SIG-M5 (cell line): ENCODE data around the gene MRPL11.
A peak's percentile ranks its signal among the peaks of the same experiment; 100 is the strongest.
"Not testable (repeated sequence)": the region's sequence is repeated elsewhere in the genome, so short reads cannot be mapped to it uniquely, and the experiment has no call there.

ENCODE experiments used
- DNase-seq: peaks from one replicate; lab custom pipeline; 2025; lab: John Stamatoyannopoulos, UW

Gene MRPL11

DNA sequence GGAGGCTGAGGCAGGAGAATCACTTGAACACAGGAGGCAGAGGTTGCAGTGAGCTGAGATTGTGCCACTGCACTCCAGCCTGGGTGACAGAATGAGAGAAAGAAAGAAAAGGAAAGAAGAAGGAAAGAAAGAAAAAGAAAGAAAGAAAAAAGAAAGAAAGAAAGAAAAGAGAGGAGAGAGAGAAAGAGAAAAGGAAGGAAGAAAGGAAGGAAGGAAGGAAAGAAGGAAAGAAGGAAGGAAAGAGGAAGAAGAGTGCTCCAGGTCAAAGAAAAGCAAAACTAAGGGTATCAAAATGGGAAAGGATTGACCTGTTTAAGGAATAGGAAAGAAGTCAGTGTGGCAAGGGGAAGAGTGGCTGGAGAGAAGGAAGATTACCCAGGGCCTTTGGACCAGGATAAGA is 7.4 kb downstream of the MRPL11 start:
- not testable (repeated sequence) for DNase-seq

DNA sequence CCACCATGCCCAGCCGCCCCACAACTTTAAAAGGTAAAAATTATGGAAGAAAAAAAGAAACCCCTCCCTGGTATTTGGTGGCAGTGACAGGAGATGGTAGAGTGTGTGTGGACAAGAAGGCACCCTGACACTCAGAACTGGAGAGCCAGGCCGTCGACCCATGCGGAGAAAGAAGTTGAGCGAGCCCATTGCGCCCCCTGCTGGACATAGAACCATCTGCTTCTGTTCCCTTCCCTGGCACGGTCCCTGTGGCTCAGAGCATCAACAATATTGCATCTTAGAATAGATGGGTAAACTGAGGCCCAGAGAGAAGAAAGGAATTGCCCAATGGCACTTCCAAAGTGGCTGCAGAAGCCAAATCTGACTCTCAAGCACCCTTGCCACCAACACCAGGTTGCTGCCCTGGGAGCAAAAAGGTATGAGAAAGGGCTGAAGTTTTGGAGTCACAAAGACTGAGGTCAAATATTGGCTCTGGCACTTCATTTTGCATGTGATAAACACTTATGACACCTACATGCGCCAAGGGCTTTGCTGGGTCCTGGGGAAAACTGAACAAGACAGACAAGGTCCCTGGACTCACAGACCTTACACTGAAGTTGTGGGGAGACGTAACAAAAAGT is 8.6 kb downstream of the MRPL11 start:
- DNase-seq: no peak

DNA sequence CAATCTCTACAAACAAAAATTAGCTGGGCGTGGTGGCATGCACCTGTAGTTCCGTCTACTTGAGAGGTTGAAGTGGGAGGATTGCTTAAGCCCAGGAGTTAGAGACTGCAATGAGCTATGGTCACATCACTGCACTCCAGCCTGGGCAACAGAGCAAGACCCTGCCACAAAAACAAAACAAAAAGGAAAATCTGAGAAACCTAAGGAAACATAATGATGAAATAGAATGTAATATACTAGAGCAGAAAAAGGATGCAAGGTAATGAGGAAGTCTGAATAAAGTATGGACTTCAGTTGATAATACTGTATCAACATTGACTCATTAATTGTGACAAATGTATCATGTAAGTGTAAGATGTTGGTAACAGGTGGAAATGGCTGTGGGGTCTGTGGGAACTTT is 9.7 kb downstream of the MRPL11 start:
- DNase-seq: no peak

DNA sequence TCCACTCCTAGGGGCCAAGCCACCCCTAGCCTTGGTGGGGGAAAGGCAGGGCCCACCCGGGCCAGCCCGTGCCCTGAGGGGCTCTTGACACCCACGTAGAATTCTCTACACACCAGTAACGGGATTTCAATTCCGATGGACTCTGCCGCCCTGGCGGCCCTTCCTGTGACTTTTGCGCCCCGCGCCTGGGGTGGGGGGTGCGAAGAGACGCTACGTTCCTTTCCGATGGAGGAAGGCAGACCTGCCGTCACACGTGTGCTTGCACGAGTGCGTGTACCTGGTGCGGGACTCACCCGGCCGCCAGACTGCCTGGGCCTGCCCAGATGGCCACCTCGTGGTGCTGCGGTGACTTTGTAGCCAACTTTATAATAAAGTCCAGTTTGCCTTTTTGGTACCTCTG is 12.3 kb downstream of the MRPL11 start:
- DNase-seq: no peak

DNA sequence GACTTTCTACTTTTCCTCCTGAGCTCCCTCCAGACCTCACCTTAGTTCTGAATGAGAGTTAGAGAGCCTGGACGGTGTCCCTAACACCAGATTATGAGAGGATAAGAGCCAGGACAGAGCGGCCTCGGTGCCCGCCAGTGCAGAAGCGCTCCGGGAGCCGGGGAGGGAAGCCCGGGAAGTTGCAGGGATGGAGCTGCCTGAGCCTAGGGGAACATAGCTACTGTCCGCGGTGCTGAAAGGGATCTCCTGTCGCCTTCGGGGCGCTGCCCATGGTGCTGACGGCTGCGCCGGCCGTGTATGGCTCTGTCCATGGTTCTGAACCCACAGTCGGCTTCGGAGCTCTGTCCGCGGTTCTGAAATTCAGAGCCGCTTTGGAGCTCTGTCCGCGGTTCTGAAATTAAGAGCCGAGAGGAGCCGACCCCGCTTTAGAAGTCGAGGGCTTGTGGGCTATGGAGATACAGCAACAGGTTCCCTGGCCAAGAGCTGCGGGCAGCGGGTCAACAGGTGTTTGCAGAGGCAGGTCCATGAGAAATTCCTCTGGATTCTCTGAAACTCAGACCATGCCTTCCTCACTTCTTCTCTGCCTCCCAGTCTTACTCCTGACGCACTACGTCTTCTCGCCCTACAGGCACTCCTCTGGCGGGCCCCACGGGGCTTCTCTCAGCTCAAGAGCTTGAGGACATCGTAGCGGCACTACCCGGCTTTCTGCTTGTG is 17.0 kb downstream of the MRPL11 start:
- no peak for DNase-seq

DNA sequence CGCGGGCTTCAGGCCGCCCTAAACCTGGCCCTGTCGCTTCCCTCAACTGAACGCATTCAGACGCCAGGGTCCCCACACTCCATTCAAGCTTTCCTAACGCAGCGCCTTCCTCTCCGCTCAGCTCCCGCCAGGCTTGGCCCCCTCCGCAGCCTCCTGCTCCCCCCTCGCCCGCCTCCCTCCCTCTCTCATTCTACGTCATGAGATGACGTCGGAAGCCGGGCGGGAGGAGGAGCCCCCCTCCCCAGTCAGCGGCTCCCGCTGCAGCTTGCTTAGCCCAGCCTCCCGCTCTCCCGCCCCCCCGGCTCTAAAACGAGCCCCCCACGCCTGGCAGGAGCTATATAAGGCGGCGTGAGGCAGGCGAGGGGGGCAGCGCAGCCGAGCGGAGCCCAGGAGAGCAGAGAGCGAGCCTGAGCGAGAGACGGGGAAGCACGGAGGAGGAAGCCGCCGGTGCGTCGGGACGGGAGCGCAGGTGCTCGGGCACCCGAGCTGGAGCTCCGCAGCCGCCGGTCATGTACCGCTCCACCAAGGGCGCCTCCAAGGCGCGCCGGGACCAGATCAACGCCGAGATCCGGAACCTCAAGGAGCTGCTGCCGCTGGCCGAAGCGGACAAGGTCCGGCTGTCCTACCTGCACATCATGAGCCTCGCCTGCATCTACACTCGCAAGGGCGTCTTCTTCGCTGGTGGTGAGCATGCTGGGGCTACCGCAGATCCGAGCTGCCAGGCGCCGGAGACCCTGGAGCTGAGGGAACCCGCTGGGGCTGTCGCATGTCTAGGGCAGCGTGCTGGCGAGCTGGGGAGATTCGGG is 17.8 kb downstream of the MRPL11 start, which contains the start of gene NPAS4:
Gene NPAS4, plus strand, starts transcription at position 365 of the 806 bp plus-strand sequence. Its CDS starts 145 bp downstream, at position 510.
- no peak for DNase-seq

DNA sequence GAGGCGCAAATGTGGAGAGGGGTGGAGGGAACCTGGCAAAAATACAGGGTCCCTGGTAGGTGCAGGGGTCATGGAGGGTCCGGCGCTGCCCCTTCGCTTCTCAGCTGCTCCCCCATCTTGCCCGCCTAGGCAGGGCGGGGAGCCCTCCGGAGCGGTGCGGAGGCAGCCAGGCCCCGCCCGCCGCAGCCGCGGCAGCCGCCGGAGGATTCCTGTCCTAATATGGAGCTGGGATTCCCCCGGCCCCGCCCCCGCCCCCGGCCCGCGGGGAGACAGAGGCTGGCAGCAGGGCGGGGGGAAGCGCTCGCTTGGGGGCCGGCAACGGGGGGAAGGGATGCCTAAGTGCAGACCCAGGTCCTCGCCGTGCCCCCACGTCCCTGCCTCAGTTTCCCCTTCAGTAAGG is 18.8 kb downstream of the MRPL11 start:
- no peak for DNase-seq

DNA sequence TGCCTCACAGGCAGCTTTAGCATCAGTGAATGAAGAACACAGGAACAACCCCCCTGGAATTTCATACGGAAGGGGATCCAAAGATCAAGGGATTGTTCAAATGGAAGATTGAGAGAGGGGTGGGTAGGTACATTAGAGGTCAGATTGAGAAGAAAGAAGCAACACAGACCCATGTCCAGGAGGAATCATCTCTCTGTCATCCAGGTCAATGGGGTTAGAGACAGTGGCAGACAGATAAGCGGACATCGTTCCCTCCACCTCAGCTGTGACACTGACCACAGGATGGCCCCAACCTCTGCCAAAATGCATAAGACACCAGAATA is 19.7 kb downstream of the MRPL11 start:
- DNase-seq: no peak

DNA sequence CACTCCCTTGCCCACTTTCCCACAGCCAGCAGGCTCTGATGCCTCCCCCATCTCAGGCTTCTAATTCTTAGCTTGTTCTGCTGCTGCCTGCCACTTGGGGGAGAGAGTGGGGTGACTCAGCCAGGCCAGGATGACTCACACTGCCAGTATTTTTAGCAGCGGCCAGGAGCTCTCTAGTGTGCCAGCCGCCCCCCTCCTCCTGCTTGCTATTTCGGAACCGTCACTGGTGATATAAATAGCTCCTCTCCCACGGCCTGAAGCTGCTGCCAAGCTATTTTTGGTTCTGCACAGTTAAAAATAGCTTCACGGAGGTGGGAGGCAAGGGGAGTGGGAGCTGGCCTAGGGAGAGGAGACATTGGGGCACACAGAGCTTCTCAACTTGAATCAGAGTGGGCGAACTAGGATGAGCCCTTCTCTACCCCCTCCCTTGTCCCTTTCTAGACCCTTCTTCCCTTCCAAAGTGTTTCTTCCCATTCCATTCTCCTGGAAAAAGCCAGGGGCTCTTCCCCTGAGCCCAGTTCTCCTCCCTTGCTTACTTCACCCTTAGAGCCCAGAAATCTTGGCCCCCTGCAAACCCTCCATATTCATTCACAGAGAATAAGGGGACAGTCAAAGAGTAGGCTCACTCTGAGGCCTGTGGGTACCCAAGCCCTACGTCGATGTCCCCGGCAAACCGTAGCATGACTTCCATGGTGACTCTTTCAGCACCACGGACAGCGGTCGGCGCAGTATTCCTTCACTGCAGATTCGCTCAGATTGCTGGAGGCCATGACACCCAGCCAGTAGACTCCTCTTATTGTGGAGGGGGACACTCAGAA is 20.3 kb downstream of the MRPL11 start:
- DNase-seq: peak; percentile 63

DNA sequence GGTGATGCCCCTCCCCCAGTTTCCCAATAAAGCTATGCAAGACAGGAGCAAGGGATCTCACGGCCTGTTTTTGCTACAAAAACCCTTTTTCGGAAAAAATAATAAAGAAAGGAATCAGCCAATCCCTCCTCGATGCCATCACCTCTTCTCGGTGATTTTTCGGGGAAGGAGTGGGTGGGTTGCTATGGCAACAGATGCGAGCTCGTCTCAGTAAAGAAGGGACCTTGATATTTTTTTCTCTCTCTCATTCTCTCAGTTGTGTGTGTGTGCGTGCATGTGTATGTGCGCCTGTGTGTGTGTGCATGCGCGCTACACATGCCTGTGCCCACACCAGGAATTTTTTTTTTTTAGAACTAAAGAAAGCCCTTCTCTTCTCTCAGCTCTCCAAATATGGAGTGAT is 21.6 kb downstream of the MRPL11 start:
- DNase-seq: no peak

DNA sequence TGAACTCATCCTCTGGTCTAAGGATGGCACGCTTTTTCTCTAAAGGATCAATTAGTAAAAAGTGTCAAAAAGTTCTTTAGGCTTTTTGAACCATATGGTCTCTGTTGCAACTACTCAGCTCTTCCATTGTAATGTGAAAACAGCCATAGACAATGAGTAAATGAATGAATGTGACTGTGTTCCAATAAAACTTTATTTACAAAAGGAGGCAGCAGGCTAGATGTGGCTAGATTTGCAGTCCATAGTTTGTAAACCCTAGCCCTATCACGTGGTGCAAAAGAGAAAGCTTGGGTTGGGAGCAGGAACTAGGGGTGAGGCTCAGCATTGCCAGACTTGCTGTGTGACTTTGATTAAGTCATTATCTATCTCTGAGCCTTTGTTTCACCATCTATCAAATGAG is 23.2 kb downstream of the MRPL11 start:
- no peak for DNase-seq

DNA sequence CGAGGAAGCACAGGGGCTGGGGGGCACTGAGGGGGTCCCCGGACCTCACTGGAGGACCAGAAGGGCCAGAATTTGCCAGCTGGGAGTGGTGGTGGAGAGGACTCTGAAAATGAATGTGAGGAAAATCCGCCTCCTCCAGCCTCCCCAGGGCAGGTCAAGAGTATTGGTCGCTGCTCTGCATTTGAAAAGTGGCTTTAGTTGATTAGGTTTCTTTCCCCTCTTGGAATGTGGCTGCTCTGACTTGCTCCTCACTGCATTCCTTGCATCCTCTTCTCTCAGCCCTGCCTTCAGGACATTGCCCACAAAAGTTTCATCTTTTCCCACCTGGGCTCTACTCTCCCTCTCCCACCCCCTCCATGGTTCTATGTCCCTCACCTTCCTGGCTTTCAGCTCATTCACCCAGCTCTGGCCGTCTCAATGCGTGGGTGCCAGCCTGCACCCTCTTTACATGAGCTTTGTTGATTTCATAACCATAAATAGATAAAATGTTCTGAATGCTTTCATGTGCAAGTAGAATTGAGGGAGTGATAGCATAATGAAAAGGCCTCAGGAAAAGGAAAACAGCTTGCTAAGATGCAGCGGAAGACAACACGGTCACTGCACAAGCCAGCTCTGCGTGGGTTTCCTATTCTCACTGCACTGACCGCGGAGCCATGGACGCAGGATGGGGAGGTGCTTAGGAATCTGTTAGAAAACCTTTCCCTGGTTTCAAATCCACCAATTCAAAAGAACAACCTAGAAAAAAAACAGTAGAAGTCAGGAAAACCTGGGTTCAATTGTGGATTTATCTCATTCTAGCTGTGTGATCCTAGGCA is 24.3 kb downstream of the MRPL11 start:
- no peak for DNase-seq

DNA sequence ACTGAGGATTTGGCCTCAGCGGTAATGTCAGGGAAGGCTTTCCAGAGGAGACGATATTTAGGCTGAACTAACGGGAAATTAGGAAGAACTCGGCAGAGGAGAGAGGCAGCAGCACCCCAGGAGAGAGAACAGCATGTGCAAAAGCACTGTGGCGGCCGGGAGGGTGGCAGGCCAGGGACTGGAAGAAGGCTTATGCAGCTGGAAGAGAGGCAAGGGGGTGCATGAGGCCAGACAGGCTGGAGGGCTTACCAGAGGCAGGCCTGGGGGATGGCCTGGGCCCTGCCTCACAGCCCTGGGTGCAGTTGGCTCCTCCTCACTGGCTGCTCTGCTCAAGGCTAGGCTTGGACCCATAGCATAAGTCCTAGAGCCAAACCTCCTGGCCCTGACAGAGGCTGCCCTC is 25.5 kb downstream of the MRPL11 start:
- no peak for DNase-seq

DNA sequence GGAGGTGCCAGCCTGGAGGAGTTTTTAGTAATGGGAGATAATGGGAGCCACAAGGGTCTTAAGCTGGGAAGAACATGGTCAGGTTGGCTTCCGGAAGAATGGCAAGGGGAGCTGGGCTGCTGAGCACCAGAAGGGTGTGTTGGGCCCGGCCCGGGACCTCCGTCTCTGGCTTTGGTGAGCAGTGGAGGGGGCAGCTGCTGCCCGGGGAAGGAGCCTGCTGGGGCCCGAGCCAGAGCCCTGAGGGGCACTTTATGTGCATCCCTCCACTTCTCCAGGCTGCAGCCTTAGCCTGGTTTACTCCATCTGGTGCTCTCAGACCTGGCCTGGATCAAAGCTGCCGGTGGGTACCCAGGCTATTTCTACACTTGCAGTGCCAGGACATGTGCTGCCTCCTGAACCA is 26.5 kb downstream of the MRPL11 start:
- DNase-seq: no peak

DNA sequence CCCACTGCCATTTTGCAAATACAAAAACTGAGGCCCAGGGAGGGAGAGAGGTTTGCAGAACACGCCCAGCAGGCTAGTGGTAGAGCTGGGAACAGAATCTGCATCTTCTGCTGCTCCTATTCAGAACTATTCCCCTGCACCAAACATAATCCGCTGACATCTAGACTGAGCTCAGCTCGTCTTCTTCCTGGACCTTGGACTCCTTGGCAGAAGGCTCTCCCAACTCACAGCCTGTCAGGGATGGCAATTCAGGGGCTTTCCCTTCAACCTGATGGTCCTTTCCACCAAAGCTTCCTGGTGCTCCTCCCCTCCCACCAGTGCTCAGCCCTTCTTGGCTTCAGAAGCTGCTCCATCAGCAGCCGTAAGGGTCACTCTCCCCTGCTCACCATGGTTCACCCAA is 27.3 kb downstream of the MRPL11 start:
- no peak for DNase-seq

DNA sequence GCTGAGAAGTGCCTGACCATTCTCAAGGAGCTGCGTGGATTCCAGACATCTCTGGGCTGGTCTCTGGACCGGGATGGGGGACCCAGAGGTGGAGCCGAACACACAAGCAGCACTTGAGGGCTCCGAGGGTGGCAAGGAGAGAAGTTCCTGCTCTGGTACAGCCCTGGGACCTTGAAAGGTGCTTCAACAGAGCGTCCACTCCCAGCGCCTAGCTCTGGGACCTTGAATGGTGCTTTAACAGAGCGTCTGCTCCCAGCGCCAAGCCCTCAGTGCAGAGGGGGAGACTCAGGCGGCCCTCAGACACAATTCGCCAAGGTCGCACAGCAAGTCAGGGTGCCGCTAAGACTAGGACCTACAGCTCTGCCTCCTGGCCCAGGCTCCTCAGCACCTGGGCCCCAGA is 28.5 kb downstream of the MRPL11 start:
- no peak for DNase-seq

DNA sequence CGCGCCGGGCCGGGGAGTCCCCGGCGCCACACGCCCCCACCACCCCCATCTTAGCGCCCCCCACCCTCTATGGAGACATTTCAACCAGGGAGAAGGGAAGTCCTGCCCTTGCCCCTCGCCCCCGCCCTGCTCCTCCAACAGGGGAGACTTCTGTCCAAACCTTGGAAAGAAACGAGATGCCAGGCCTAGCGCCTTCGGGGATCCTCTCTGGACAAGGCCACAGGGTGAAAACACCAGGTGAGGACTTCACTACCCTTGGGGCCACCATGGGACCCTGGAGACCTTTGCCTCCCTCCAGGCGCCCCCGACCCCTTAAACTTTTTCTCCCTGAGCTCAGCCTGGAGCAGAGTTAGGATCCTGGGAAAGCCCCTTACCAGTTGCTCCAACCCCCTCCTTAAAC is 29.4 kb downstream of the MRPL11 start:
- DNase-seq: no peak

DNA sequence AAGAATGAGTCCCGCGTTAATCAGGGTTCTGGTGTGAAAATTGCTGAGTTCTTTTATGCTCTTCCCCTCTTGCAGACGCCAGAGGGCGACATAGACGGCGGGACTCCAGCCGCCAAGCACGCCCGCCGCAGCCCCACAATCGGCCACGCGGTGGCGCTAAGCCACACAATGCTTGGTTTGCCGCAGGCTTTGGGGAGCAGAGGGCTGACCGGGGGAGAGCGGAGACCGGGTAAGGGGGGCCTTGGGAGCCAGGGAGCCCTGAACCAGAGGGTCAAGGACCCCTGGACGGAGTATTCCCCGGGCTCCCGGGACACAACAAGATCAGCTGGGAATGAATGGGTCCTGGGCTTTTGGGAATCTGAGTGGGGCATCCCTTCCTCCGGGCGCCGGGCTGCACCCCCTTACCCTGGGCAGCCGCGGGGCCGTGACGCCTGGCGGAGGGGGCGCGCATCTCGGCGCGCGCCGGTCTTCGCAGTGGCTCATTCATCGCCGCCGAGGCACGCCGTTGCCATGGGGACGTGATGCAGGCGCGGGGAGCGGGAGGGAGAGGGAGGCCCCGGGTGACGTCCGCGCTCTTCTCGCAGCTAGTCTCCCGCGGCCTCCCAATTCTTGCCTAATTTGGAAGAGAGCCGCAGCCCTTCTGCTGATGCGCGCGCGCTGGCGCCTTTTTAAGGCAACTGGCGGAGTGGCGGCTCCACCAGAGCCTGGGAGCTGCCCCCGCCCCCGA is 30.0 kb downstream of the MRPL11 start:
- peak; percentile 65 for DNase-seq

DNA sequence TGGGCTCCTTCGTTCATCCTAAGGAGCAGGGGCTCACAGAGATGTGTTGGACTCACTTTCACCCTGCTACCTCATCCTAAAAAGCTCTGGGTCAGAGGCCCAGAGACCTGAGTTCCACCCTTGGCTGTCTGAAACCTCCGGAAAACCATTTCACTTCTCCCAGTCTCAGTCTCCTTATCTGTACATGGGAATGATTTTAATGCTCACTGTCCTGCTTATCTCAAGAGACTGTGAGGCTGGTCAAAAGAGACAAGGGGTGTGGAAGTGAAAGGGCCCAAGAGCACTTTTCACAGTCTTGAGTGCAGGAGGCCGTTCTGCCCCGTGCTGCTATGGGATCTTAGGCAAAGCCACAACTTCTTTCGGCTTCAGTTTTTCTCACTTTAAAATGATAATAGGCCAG is 31.0 kb downstream of the MRPL11 start:
- no peak for DNase-seq

DNA sequence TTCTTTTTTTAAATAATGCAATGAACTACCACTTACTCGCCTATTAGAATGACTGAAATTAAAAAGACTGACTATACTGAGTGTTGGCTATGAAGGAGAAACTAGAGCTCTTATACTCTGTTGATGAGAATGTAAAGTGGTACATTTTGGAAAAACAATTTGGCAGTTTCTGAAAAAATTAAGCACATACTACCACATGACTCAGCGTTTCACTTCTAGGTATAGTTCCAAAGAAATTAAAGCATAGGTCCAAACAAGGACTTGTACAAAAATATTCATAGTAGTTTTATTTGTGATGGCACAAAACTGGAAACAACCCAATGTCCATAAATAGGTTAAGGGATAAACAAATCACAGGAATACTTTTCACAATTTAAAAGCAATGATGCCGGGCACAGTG is 44.7 kb downstream of the MRPL11 start:
- DNase-seq: no peak

DNA sequence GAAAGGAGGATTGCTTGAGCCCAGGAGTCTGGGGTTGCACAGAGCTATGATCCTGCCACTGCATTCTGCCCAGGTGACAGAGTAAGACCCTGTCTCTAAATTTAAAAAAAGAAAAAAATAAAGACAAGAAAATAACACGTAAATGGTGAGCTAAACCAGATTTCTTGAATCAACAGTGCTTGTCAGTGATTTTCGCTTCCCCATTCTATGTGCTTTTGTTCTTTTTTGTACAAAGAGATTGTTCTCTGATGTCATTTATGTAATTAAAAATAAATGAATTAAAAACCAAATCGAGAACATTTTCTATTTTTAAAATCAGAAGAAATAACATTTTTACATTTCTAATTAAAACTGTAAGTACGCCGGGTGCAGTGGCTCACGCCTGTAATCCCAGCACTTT is 47.3 kb downstream of the MRPL11 start:
- DNase-seq: no peak
